ENCODE measurements around the gene HSPA12A. TPM values are rescaled to one million over a fixed set of nuclear protein-coding genes. Genes with fewer than 3 reads are reported as not detected.

Gene HSPA12A
- total RNA-seq, 2 experiments from 2014 or later, result 0.40 to 0.41 TPM

DNA sequence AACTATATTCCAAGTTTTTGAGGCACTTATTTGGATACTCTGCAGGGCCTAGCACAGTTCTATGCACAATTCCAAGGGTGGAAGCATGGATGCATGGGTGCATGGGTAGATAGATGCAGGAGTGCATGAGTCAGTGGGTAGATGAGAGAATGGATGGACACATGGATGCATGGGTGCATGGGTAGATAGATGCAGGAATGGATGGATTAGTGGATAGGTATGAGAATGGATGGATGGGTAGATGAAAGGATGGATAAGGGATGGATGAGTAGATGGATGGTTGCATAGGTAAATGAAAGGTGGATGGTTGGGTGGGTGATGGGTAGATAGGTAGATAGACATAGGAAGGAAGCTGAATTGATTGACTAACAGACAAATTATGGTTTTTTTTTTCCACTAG is 106.0 kb downstream of the HSPA12A start:
- Mint-ChIP-seq H3K27ac (no peak overlapping the region), H3K4me3 (no peak overlapping the region), H3K4me1 (ENCODE audit: low read depth) (no peaks in the 10 kb centered on the region), H3K27me3 (peaks cover 12% of the 10 kb centered on the region), H3K9me3 (peaks cover 10% of the 10 kb centered on the region), H3K36me3 (no peaks in the 10 kb centered on the region)
- CTCF ChIA-PET, result no interaction called here
- intact Hi-C loops (cut with micrococcal nuclease), result no loop called here
- DNase-seq, result no peak
- POLR2A ChIA-PET, result no interaction called here

DNA sequence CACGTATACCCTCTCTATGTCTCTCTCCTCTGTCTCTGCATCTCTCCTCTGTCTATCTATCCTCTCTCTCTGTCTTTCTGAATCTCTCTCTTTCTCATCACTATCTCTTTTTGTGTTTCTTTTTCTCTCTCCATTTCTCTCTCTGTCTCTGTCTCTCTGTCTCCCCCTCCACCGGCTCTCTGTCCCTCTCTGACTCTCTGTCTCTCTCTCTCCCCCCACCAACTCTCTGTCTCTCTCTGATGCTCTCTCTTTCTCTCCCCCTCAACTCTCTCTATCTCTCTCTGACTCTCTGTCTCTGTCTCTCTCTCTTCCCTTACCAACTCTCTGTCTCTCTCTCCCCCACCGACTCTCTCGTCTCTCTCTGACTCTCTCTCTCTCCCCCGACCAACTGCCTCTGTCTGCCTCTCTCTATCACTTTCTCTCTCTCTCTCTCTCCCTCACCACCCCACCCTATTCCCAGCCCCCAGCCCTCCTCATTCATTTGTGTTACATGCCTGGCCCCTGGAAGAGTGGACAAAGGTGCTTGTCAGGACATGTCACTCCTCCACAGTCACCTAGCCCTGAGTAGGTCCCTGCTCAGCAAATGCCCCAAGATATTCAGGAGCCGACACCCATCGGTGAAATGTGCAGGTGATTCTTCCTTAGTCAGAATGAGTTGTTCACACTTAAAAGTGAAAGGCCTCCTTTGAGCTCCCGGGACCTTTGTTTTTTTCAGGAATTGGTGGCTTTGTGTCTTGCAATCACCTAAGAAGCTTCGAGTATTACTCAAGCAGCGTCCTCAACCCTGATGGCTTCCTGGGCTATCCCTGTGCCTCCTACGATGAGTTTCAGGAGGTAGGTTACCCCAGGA is 108.0 kb downstream of the HSPA12A start:
- CTCF ChIA-PET, result no interaction called here
- Mint-ChIP-seq H3K36me3 (no peaks in the 10 kb centered on the region), H3K4me3 (no peak overlapping the region), H3K27ac (no peak overlapping the region), H3K27me3 (peaks cover 7% of the 10 kb centered on the region), H3K9me3 (no peaks in the 10 kb centered on the region), H3K4me1 (ENCODE audit: low read depth) (no peaks in the 10 kb centered on the region)
- intact Hi-C loops (cut with micrococcal nuclease), result no loop called here
- POLR2A ChIA-PET, result no interaction called here
- no peak for DNase-seq

DNA sequence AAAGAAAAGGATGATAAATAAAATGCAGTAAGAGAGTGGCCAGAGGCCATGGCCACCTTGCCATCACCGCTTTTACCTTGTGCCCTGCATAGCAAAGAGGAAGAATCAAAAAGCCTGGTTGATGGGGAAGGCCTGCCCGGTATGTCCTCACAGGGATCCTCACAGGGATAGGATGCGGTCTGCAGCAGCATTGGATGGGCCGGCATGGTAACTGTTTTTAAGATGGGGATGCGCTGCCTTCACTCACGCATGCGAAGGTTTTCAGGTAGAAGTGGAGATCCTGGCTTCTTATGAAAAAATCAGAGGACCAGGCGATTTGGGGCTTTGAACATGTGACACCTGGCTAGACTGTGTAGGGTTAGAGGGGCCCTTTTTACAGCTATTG is 109.2 kb downstream of the HSPA12A start:
- no peaks in the 10 kb centered on the region for H3K4me1 Mint-ChIP-seq (ENCODE audit: low read depth)
- POLR2A ChIA-PET, result no interaction called here
- H3K9me3 Mint-ChIP-seq, result no peaks in the 10 kb centered on the region
- no peaks in the 10 kb centered on the region for H3K36me3 Mint-ChIP-seq
- CTCF ChIA-PET, result no interaction called here
- intact Hi-C loops (cut with micrococcal nuclease), result no loop called here
- DNase-seq, result no peak
- no peak overlapping the region for H3K27ac Mint-ChIP-seq
- H3K4me3 Mint-ChIP-seq, result no peak overlapping the region
- peaks cover 10% of the 10 kb centered on the region for H3K27me3 Mint-ChIP-seq

DNA sequence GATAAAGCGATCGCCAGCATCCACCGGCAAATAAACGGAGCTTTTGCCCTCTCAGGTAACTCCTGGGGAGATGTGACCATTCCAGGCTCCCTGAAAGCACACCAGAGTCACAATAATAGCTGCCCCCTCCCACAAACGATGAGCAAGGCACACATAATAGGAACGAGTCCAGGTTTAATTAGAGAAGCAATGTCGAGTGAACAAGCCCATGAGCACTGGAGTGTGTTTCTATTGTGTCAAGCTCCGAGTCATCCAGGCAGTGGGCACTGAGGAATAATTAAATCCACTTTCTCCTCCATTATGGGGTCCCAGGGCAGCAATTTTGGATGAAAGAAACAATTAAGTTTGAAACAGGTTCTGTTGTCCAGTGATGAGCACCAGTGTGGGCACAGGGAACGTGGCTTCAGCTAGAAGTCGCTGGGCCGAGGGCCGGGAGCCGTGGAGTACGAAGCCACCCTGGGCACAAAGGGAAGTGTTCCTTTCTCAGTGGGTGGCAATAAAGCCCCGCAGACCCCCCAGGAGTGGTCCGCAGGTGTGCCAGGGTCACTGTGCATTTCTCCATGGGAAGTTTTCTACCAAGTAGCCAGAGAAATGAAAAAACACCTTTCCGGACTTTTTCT is 109.7 kb downstream of the HSPA12A start:
- peaks cover 10% of the 10 kb centered on the region for H3K27me3 Mint-ChIP-seq
- intact Hi-C loops (cut with micrococcal nuclease), result no loop called here
- H3K27ac Mint-ChIP-seq, result no peak overlapping the region
- DNase-seq, result no peak
- ChIA-PET POLR2A (no interaction called here), CTCF (no interaction called here)
- H3K4me1 Mint-ChIP-seq (ENCODE audit: low read depth), result no peaks in the 10 kb centered on the region
- H3K4me3 Mint-ChIP-seq, result no peak overlapping the region
- no peaks in the 10 kb centered on the region for H3K36me3 Mint-ChIP-seq
- H3K9me3 Mint-ChIP-seq, result no peaks in the 10 kb centered on the region

DNA sequence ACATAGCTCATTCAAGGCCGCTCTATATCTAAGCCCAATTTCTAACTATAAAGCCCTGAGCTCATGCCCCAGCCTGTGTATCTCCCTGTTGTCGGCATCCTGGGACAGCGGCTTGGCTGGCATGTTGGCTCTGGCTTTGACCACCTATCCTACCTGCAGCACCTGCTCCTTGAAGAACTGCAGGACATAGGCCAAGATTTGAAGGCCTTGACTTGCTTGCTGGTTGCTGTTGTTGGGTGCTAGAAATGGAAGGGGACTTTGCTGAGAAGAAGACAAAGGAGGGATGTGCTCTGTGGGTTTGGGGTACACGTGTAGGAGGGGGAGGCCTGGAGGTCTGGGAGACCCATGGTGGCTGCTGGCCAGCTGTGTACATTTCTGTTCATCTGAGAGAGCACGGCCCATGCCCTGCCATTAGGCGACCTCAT is 110.5 kb downstream of the HSPA12A start:
- Mint-ChIP-seq H3K4me1 (ENCODE audit: low read depth) (no peaks in the 10 kb centered on the region), H3K27me3 (peaks cover 10% of the 10 kb centered on the region), H3K4me3 (no peak overlapping the region), H3K9me3 (no peaks in the 10 kb centered on the region), H3K36me3 (no peaks in the 10 kb centered on the region), H3K27ac (no peak overlapping the region)
- intact Hi-C loops (cut with micrococcal nuclease), result no loop called here
- CTCF ChIA-PET, result no interaction called here
- no peak for DNase-seq
- POLR2A ChIA-PET, result no interaction called here

DNA sequence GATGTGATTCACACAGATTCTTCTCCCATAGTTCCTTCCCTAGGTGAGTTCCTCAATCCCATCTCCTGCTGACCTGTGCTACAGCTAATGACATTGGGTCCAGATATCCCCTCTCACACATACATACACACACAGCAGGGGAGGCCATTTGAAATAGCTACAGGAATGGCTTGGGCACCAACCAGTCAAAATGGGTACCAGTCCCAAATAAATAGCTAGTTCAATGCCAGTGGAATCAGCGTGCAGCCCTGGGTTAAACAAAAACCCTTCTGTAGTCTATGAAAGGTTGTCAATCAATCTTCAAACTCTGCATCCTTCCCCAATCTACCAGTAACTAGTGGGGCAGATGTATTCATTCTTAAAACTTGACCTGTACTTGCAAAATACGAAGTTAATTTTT is 112.3 kb downstream of the HSPA12A start:
- no peak for DNase-seq
- Mint-ChIP-seq H3K9me3 (no peaks in the 10 kb centered on the region), H3K27me3 (peaks cover 15% of the 10 kb centered on the region), H3K4me3 (no peak overlapping the region), H3K36me3 (no peaks in the 10 kb centered on the region), H3K27ac (no peak overlapping the region), H3K4me1 (ENCODE audit: low read depth) (no peaks in the 10 kb centered on the region)
- CTCF ChIA-PET, result no interaction called here
- POLR2A ChIA-PET, result no interaction called here
- intact Hi-C loops (cut with micrococcal nuclease), result no loop called here

DNA sequence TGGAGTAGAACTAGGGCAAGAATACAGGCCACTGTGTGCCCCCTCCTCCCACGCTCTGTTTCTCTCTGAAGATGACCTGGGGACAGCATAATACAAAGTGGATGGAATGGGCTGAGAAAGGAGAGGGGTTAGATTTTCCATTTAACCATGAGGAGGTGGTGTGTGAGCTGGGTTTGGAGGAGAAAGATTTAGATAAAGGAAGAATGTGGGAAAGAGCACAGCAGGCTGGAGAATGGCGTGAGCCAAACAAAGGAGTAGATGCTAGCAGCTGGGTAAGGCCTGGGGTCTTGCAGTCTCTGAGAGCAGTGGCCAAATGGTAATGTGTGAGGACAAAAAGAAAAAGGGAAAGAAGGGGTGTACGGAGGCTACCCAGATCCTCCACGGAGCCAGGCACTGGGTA is 113.0 kb downstream of the HSPA12A start:
- Mint-ChIP-seq H3K9me3 (no peaks in the 10 kb centered on the region), H3K27ac (no peak overlapping the region), H3K4me1 (ENCODE audit: low read depth) (no peaks in the 10 kb centered on the region), H3K36me3 (no peaks in the 10 kb centered on the region), H3K27me3 (peaks cover 18% of the 10 kb centered on the region), H3K4me3 (no peak overlapping the region)
- ChIA-PET CTCF (no interaction called here), POLR2A (no interaction called here)
- intact Hi-C loops (cut with micrococcal nuclease), result no loop called here
- DNase-seq, result no peak

DNA sequence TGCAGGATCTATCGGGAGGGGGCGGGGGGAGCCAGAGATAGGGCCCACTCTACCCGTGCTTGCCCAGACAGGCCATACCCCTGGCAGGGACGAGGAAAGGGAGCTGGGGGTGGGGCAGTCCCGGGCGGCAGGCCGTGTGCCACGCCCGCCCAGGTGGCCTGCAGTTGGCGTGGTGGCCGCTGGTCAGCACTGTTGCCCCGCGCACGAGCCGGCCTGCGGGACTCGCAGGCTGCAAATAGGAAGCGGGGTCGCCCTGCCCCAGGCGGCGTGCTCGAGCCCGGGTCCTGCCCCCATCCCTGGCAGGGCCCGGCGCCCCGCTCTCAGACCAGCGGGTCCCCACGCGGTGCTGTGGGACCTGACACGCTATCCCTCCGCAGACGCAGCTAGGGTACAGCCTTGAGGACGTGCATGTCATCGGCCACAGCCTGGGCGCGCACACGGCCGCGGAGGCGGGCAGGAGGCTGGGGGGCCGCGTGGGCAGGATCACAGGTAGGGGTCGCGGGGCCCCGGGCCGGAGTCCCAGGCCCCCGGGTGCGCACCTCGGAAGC is 114.9 kb downstream of the HSPA12A start:
- POLR2A ChIA-PET, result no interaction called here
- Mint-ChIP-seq H3K9me3 (no peaks in the 10 kb centered on the region), H3K36me3 (no peaks in the 10 kb centered on the region), H3K4me1 (ENCODE audit: low read depth) (no peaks in the 10 kb centered on the region), H3K27ac (no peak overlapping the region), H3K4me3 (no peak overlapping the region), H3K27me3 (peaks cover 18% of the 10 kb centered on the region)
- DNase-seq, result no peak
- intact Hi-C loops (cut with micrococcal nuclease), result no loop called here
- CTCF ChIA-PET, result no interaction called here

DNA sequence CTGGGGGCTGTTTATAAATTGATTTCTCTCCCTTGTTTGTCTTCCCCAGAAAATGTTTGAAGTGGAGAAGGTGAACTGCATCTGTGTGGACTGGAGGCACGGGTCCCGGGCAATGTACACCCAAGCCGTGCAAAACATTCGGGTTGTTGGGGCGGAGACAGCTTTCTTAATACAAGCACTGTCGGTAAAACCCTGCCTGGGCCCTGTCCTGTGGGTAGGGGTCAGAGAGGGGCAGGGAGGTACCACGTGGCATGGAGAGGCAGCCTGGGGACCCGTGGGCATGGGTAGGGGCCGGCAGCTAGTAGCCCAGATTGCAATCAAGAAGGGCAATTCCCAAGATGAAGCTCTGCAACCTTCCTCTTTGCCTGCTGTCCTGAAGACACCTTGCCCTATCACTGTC is 115.6 kb downstream of the HSPA12A start:
- H3K9me3 Mint-ChIP-seq, result no peaks in the 10 kb centered on the region
- POLR2A ChIA-PET, result no interaction called here
- H3K4me3 Mint-ChIP-seq, result no peak overlapping the region
- H3K27me3 Mint-ChIP-seq, result peaks cover 18% of the 10 kb centered on the region
- H3K4me1 Mint-ChIP-seq (ENCODE audit: low read depth), result no peaks in the 10 kb centered on the region
- DNase-seq, result no peak
- intact Hi-C loops (cut with micrococcal nuclease), result no loop called here
- no peak overlapping the region for H3K27ac Mint-ChIP-seq
- H3K36me3 Mint-ChIP-seq, result no peaks in the 10 kb centered on the region
- CTCF ChIA-PET, result no interaction called here

DNA sequence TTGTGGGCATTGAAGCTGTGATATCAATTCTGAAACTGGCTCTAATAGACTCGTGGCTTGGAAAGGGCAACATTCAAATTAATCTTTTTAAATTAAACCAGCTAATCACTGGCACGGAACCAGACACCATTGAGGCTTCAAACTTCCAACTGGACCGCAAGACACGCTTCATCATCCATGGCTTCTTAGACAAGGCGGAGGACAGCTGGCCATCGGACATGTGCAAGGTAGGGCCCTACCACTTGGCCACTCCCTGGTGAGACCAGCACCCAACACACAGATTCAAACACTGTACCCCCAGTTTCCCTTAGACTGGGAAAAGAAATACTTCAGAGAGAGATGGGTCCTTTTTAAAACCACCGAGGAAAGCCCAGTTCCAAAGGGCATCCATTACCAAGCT is 116.5 kb downstream of the HSPA12A start:
- H3K36me3 Mint-ChIP-seq, result no peaks in the 10 kb centered on the region
- H3K9me3 Mint-ChIP-seq, result no peaks in the 10 kb centered on the region
- H3K27me3 Mint-ChIP-seq, result peaks cover 20% of the 10 kb centered on the region
- no peak for DNase-seq
- intact Hi-C loops (cut with micrococcal nuclease), result no loop called here
- H3K4me1 Mint-ChIP-seq (ENCODE audit: low read depth), result no peaks in the 10 kb centered on the region
- H3K27ac Mint-ChIP-seq, result no peak overlapping the region
- POLR2A ChIA-PET, result no interaction called here
- no peak overlapping the region for H3K4me3 Mint-ChIP-seq
- CTCF ChIA-PET, result no interaction called here

DNA sequence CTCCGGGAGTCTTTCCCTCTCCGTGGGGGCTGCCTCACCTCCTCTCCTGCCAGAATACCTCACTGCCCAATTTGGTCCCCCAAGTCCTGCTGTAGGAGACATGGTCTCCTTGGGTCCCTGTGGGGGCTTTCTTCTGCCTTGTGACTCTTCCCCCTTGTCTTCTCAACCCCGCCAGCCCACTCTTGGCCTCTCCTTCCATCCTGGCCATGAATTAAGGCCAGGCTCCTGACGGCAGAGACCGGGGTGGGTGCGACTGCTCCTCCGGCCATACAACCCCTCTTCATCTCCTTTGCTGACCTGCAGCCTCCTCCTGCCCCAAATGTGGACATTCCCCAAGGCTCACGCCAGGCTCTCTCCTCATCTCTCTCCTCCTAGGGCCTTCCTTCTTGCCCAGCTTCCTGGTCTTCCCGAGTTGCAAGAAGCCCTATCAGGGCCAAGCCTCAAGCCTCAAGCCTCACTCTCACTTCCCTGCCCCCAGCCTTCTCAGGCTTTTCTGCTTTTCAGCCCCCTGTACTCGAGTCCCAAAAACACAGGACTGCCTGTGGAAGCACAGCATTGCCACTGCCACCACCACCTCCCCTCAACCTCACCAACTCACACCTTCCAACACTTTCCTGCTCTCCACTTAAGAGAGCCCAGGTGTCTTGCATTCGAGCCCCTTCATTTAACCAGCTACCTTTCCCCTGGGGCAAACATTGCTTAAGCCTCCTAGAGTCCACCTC is 120.3 kb downstream of the HSPA12A start:
- H3K27ac Mint-ChIP-seq, result no peak overlapping the region
- no peaks in the 10 kb centered on the region for H3K9me3 Mint-ChIP-seq
- ChIA-PET POLR2A (no interaction called here), CTCF (no interaction called here)
- no peaks in the 10 kb centered on the region for H3K4me1 Mint-ChIP-seq (ENCODE audit: low read depth)
- intact Hi-C loops (cut with micrococcal nuclease), result no loop called here
- H3K4me3 Mint-ChIP-seq, result no peak overlapping the region
- no peak for DNase-seq
- H3K27me3 Mint-ChIP-seq, result peaks cover 13% of the 10 kb centered on the region
- H3K36me3 Mint-ChIP-seq, result no peaks in the 10 kb centered on the region

DNA sequence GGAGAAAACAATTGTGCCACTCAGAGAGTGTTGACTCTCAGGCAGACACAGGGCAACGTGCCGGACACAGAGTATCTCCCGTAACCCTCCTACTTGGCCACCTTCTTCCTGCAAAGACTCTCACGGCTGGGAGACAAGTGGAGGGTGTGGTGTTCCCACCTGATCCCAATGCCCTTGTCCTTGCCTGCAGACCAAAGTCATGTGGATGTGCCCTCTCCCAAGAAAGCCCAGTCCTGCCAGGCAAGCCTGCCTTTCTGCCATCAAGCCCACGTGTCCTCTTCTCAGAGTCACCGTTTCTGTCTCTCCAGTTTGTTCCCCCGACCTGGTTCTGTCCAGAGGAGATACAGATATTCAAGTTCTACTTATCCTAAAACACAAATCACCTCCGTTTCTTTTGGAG is 120.9 kb downstream of the HSPA12A start:
- ChIA-PET CTCF (no interaction called here), POLR2A (no interaction called here)
- intact Hi-C loops (cut with micrococcal nuclease), result no loop called here
- DNase-seq, result no peak
- no peak overlapping the region for H3K4me3 Mint-ChIP-seq
- no peaks in the 10 kb centered on the region for H3K4me1 Mint-ChIP-seq (ENCODE audit: low read depth)
- no peak overlapping the region for H3K27ac Mint-ChIP-seq
- H3K9me3 Mint-ChIP-seq, result no peaks in the 10 kb centered on the region
- peaks cover 10% of the 10 kb centered on the region for H3K27me3 Mint-ChIP-seq
- H3K36me3 Mint-ChIP-seq, result no peaks in the 10 kb centered on the region
